ENCODE data around the gene CDYL. TPM values are rescaled to one million over a fixed set of nuclear protein-coding genes. Genes with fewer than 3 reads are reported as not detected.
A peak's percentile ranks its signal among the peaks of the same experiment; 100 is the strongest.

CDYL gene
- total and polyA plus RNA-seq, 2 of the 4 experiments (the other 2 are of a cell fraction) = 14.2 to 92.1 TPM

DNA sequence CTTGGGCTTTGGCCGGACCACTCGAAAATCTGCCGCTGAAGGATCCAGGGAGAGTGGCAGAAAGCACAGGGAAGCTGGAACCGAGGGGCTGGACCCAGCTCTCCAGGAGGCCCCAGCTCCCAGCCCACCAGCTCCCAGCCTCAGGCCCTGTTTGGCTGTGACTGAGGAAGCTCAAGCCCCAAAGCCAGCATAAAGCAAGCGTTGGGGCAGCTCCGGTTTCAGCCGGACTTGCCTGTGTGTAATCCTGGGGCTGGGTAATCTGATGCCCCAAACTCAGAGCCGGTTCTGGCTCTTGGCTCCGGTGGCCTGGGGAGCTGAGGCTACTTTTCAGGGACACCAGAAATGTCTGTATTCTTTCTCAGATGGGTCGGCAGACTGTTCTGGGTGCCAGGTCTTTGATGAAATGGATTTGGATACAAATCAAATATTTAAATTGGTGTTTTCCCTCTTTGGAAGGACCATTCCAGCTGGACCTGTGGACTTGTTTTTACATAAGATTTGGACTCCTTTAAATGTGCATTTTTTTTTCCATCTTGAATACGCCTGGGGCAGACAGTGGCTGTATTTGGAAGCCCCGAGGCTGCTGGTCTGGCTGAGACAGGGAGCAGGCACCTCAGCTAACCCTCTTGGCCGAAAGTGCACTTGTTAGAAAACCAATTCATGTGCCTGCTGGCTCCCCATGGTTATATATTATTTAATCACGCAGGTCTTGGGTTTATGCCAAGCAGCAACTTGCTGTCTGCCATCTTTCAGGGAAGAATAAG is 198.0 kb downstream of the CDYL start:
- Histone ChIP-seq H2AFZ (replicated peaks; ENCODE audit: low read length, poor library complexity) (peak overlapping the region; percentile 77), H3K4me3 (ENCODE audit: insufficient read depth, low read depth, low read length) (no peak overlapping the region), H3K36me3 (ENCODE audit: control insufficient read depth, insufficient read depth, low read length) (no peaks in the 10 kb centered on the region), H3K4ac (ENCODE audit: low read depth, low read length) (peak overlapping the region; percentile 15; the same call in 1 of the 2 replicates), H2BK15ac (ENCODE audit: low read depth, low read length) (no peak overlapping the region), H4K91ac (ENCODE audit: insufficient read depth, low read depth, low read length) (no peak overlapping the region), H3K4me1 (ENCODE audit: control insufficient read depth, insufficient read depth, low read length) (peaks cover 14% of the 10 kb centered on the region; the same call in 1 of the 2 replicates), H2BK120ac (ENCODE audit: low read depth, low read length) (peak overlapping the region; percentile 68), H4K8ac (ENCODE audit: low read depth in 2 of 2, low read length in 2 of 2) (peak overlapping the region; percentile 13 to 58; a peak in 2 of 4 replicates), H3K27ac (ENCODE audit: insufficient read depth, low read length) (peak overlapping the region; percentile 65), H2BK20ac (ENCODE audit: low read depth, low read length) (no peak overlapping the region), H3K9me1 (ENCODE audit: insufficient read depth, low read length) (peaks cover 10% of the 10 kb centered on the region; the same call in 1 of the 2 replicates), H3K9me3 (ENCODE audit: control insufficient read depth, insufficient read depth, low read length) (peaks cover 4% of the 10 kb centered on the region), H3K56ac (ENCODE audit: extremely low read depth, insufficient read depth, low read length) (no peak overlapping the region), H2BK5ac (ENCODE audit: low read depth, low read length, poor library complexity, severe bottlenecking) (no peak overlapping the region), H3K18ac (ENCODE audit: low read depth, low read length) (peak overlapping the region; percentile 10; the same call in 1 of the 2 replicates), H2AK5ac (ENCODE audit: low read depth, low read length) (no peak overlapping the region; the same call in 1 of the 2 replicates), H3K9ac (ENCODE audit: low read depth, low read length) (no peak overlapping the region; the same call in 1 of the 2 replicates), H4K5ac (ENCODE audit: low read depth, low read length) (no peak overlapping the region; the same call in 1 of the 2 replicates), H3K23ac (ENCODE audit: low read depth, low read length) (no peak overlapping the region), H3K4me2 (ENCODE audit: low read depth, low read length) (no peak overlapping the region; the same call in 1 of the 2 replicates), H4K20me1 (ENCODE audit: insufficient read depth, low read length) (no peaks in the 10 kb centered on the region), H3K79me1 (ENCODE audit: low read depth in 1 of 2, low read length in 2 of 2) (no peaks in the 10 kb centered on the region), H2AK9ac (replicated peaks; ENCODE audit: low read depth, low read length, poor library complexity) (peak overlapping the region; percentile 7), H3K27me3 (ENCODE audit: control insufficient read depth, insufficient read depth, low read length) (0 out of 2 replicates have a peak, but pooled peaks cover 2% of the 10 kb centered on the region), H3K14ac (replicated peaks; ENCODE audit: low read depth, low read length) (peak overlapping the region; percentile 31; the same call in 1 of the 2 replicates)
- ATAC-seq (ENCODE audit: low read depth) (peak; percentile 89), DNase-seq (peak; percentile 72)
- intact Hi-C loops (cut with micrococcal nuclease) = no loop called here
- 7% methylated on average over 4 of the region's 14 CpGs; no CpG with 5 or more reads in 1 of the 2 experiments for WGBS, 2 experiments (ENCODE audit: extremely low coverage in 2 of 2, insufficient read length in 1 of 2)
- no peak for TF ChIP-seq RAD21 (IDR thresholded peaks at IDR 0.05; ENCODE audit: low read length)
- TF ChIP-seq MAZ (IDR thresholded peaks at IDR 0.05; ENCODE audit: borderline replicate concordance, low read depth, low read length) = no peak
- TF ChIP-seq RFX5 (IDR thresholded peaks at IDR 0.05; ENCODE audit: low read depth, low read length) = no peak
- no peak for TF ChIP-seq BHLHE40 (IDR thresholded peaks at IDR 0.05; ENCODE audit: low read depth, low read length)
- no peak for TF ChIP-seq CEBPB (IDR thresholded peaks at IDR 0.05; ENCODE audit: low read depth, low read length)
- BruUV-seq (replicated peaks) = no TSS peak
- in situ Hi-C loops (cut with MboI; ENCODE audit: low sequenced_read_pairs) = no loop called here
- POLR2A ChIA-PET (ENCODE audit: unreplicated experiment) = no interaction called here
- CTCF ChIA-PET = interaction anchor here (0.6 kb wide), 2 partner anchors 15 to 16 kb away, joined by 3 to 4 read pairs; no protein-coding TSS in a partner anchor
- dilution Hi-C loops (cut with HindIII; ENCODE audit: low sequenced_read_pairs, unreplicated experiment) = no loop called here

Measured in IMR-90 (cell line).